Skeletal muscle satellite cell (primary cell): ENCODE measurements around the gene SEC22A.

ENCODE experiments used
- H3K27me3 ChIP-seq: 2 replicates; pipeline ENCODE4 v1.7.0; 2013; ENCODE audit warnings: low read length; ENCODE audit not compliant: control insufficient read depth, insufficient read depth
- H3K36me3 ChIP-seq: 2 replicates; pipeline ENCODE4 v1.7.0; 2013; ENCODE audit warnings: mild to moderate bottlenecking, control low read depth, low read length; ENCODE audit not compliant: insufficient read depth
- H3K4me1 ChIP-seq: 2 replicates; pipeline ENCODE4 v1.7.0; 2013; ENCODE audit warnings: low read length; ENCODE audit not compliant: control insufficient read depth, insufficient read depth
- H3K4me2 ChIP-seq: 2 replicates; pipeline ENCODE4 v1.7.0; 2013; ENCODE audit warnings: mild to moderate bottlenecking, low read length
- H3K4me3 ChIP-seq: 2 replicates; pipeline ENCODE4 v1.7.0; 2013; ENCODE audit warnings: low read length
- H3K9ac ChIP-seq: 2 replicates; pipeline ENCODE4 v1.7.0; 2013; ENCODE audit warnings: mild to moderate bottlenecking, low read depth, low read length, moderate library complexity
- H3K9me3 ChIP-seq: replicated peaks from 2 replicates; pipeline ENCODE4 v1.7.0; 2013; ENCODE audit warnings: mild to moderate bottlenecking, control low read depth, low read length

The SEC22A gene

DNA sequence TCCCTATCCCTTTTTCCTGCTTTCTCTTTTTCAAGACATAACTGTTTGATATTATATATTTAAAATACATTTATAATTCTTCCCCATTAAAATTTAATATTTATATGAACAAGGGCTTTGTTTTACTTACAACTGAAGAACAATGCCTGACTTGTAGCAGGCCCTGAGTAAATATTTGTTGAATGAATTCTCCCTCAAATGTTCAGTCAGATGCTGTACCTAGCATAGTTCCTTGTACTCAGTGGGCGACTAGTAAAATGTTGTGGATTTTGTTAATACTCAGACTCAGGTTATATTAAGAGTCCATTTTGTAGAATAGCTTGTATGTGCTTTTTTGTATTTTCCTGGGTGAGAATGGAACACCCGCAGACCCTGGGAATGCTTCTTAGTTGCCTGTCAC is 69.1 kb downstream of the SEC22A start:
- Histone ChIP-seq H3K9me3 (no peaks in the 10 kb centered on the region), H3K4me3 (no peak overlapping the region), H3K9ac (no peak overlapping the region), H3K4me2 (no peak overlapping the region), H3K4me1 (peaks cover 21% of the 10 kb centered on the region), H3K27me3 (no peaks in the 10 kb centered on the region), H3K36me3 (peaks cover 3% of the 10 kb centered on the region)

DNA sequence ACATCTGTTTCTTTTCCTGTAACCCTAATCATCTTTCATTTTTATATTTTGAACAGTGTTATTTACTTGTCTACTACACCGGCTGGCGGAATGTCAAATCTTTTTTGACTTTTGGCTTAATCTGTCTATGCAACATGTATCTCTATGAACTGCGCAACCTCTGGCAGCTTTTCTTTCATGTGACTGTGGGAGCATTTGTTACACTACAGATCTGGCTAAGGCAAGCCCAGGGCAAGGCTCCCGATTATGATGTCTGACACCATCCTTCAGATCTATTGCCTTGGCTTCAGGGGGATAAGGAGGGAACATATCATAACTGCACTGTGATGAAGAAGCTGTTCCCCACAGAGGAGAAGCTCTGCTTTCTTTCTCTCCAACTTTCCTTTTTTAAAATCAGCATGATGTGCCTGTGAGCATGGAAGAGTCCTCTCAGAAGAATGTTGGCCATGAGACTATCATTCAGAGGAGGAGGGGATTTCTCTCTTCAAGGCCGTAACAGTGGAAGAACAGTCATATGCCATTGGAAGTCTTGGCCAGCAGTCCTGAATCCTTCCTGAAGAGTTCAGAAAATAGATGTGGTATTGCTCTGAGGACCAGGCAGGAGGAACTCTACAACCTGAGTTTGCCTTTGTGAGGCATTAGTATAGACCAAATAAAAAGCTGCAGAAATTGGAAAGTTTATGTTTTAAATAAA is 69.9 kb downstream of the SEC22A start:
- Histone ChIP-seq H3K4me3 (no peak overlapping the region), H3K4me1 (peaks cover 21% of the 10 kb centered on the region), H3K4me2 (no peak overlapping the region), H3K36me3 (peaks cover 3% of the 10 kb centered on the region), H3K9me3 (no peaks in the 10 kb centered on the region), H3K27me3 (no peaks in the 10 kb centered on the region), H3K9ac (no peak overlapping the region)

GRCh38 chr3:123272547-123272946 is 70.8 kb downstream of the SEC22A start:
- no peak overlapping the region for H3K4me2 ChIP-seq
- no peaks in the 10 kb centered on the region for H3K9me3 ChIP-seq
- peaks cover 21% of the 10 kb centered on the region for H3K4me1 ChIP-seq
- H3K4me3 ChIP-seq, result no peak overlapping the region
- peak overlapping the region; percentile 24 for H3K9ac ChIP-seq
- peaks cover 3% of the 10 kb centered on the region for H3K36me3 ChIP-seq
- no peaks in the 10 kb centered on the region for H3K27me3 ChIP-seq

DNA sequence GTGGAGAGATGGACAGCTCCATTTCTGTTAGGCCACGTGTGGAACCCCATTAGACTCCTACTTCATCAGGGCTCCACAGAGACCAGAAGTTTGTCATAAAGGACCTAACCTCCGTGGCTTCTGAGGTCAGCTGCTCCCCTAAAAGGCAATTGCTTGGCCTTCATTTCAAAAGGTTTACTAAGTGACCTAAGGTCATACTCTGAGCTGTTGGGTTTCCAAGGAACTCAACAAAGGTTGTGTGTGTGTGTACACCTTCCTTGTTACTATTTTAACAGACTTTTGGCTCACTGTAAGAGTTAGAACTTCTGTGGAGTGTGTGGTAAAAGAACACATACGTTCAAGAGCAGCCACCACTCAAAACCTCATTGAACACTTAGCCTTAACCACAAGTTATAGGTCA is 73.9 kb downstream of the SEC22A start:
- no peaks in the 10 kb centered on the region for H3K27me3 ChIP-seq
- H3K9me3 ChIP-seq, result no peaks in the 10 kb centered on the region
- no peak overlapping the region for H3K9ac ChIP-seq
- no peak overlapping the region for H3K4me3 ChIP-seq
- no peak overlapping the region for H3K4me2 ChIP-seq
- peaks cover 21% of the 10 kb centered on the region for H3K4me1 ChIP-seq
- peaks cover 3% of the 10 kb centered on the region for H3K36me3 ChIP-seq

DNA sequence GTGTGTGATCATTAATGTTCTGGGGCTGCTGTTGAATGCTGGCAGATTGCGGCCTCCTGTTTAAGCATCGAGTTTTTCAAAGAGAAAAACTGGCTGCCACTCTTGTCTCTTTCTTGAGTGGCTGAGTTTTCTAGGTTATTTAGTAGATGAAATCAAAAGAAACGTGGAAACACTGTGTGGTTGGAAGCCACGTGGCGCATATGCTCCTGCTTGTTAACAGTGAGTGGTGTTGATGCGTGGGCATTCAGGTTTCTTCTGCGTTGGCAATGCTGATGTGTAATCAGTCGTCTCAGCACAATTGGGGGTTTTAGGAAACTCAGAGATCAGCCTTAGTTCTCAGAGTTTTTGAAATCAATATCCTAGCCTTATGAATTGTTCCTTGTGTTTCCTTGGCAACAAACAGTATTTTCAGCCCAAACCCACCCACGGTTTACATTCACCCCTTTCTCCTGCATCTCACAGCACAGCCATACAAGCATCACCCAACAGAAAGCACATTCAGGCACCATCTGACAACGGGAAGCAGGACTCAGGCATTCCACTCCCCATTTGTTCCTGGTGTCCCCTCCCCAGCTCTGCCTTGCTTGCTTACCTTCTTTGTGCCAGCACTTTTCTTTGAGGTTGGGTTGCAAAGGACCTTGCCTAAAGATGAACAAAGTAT is 74.7 kb downstream of the SEC22A start:
- Histone ChIP-seq H3K4me3 (no peak overlapping the region), H3K9ac (no peak overlapping the region)

GRCh38 chr3:123277106-123277505 is 75.4 kb downstream of the SEC22A start:
- no peaks in the 10 kb centered on the region for H3K36me3 ChIP-seq
- H3K9ac ChIP-seq, result no peak overlapping the region
- H3K9me3 ChIP-seq, result no peaks in the 10 kb centered on the region
- H3K4me3 ChIP-seq, result no peak overlapping the region
- no peaks in the 10 kb centered on the region for H3K27me3 ChIP-seq
- no peak overlapping the region for H3K4me2 ChIP-seq
- peaks cover 19% of the 10 kb centered on the region for H3K4me1 ChIP-seq

More for the DNA sequence above, 74.7 kb downstream of the SEC22A start:
- Histone ChIP-seq H3K9me3 (no peaks in the 10 kb centered on the region), H3K4me1 (peaks cover 21% of the 10 kb centered on the region), H3K4me2 (no peak overlapping the region), H3K36me3 (peaks cover 3% of the 10 kb centered on the region), H3K27me3 (no peaks in the 10 kb centered on the region)

DNA sequence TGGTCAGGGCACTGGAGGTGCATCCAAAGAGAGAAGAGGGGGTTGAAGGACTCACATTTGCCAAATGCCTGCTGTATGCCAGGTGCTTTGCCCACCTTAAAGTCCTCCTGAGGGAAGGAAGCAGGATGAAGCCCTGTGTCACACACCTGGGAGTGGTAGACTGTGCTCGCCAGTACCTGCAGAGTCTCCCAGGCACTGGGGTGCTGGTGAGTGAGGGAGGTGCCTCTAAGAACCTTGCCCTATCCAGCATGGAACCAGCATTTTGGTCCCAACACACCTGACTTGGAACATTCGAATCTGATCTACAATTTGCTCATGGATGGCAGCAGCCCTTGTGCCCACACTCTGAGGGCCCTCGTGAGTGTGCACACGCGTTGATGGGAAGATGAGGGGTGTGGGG is 76.7 kb downstream of the SEC22A start:
- Histone ChIP-seq H3K4me3 (no peak overlapping the region), H3K27me3 (no peaks in the 10 kb centered on the region), H3K9me3 (no peaks in the 10 kb centered on the region), H3K4me1 (peaks cover 5% of the 10 kb centered on the region), H3K9ac (no peak overlapping the region), H3K4me2 (no peak overlapping the region), H3K36me3 (no peaks in the 10 kb centered on the region)

DNA sequence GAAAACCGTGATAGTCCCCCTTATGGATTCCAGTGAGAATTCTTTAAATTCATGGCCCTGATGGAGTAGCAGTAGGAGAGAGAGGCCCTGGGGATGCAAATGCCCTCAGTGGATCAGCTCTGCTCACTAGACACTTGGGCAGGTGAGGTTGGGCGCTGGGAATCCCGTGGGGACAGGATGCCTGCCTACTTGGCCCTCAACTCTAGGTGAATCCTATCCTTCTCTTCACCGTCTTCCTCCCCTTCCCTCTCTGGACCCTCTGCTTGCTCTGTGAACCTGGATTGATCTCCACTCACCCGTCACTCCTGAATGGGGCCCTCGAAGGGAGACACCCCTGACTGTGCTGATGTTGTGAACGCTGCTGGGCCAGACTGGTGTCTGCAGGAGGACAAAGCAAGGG is 77.4 kb downstream of the SEC22A start:
- H3K9ac ChIP-seq, result no peak overlapping the region
- H3K27me3 ChIP-seq, result no peaks in the 10 kb centered on the region
- no peaks in the 10 kb centered on the region for H3K4me1 ChIP-seq
- no peaks in the 10 kb centered on the region for H3K9me3 ChIP-seq
- H3K4me3 ChIP-seq, result no peak overlapping the region
- H3K36me3 ChIP-seq, result no peaks in the 10 kb centered on the region
- no peak overlapping the region for H3K4me2 ChIP-seq

DNA sequence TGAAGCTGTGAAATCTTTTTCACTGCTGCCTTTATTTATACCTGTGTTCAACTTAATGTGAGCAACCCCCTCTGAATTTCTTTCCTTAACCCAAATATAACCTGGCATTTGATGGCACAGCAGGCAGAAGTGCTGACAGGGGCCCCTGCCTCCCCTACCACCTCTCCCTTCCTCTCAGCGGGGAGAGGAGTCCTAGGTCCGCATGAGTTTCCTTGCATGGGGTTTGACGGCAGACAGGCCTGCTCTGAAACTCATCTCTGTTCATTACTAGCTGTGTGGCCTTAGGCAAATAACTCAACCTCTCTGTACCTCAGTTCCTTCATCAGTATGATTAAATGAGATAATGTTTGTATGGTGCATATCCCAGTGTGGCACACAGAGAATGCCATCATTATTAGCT is 79.7 kb downstream of the SEC22A start:
- Histone ChIP-seq H3K4me1 (no peaks in the 10 kb centered on the region), H3K36me3 (no peaks in the 10 kb centered on the region), H3K9ac (no peak overlapping the region), H3K9me3 (no peaks in the 10 kb centered on the region), H3K27me3 (no peaks in the 10 kb centered on the region), H3K4me3 (no peak overlapping the region), H3K4me2 (no peak overlapping the region)

GRCh38 chr3:123281929-123282328 is 80.2 kb downstream of the SEC22A start:
- Histone ChIP-seq H3K36me3 (no peaks in the 10 kb centered on the region), H3K4me2 (no peak overlapping the region), H3K4me3 (no peak overlapping the region), H3K4me1 (no peaks in the 10 kb centered on the region), H3K9ac (no peak overlapping the region), H3K27me3 (no peaks in the 10 kb centered on the region), H3K9me3 (no peaks in the 10 kb centered on the region)

- Histone ChIP-seq H3K4me2 (no peak overlapping the region), H3K27me3 (no peaks in the 10 kb centered on the region), H3K36me3 (no peaks in the 10 kb centered on the region), H3K9ac (no peak overlapping the region), H3K9me3 (no peaks in the 10 kb centered on the region), H3K4me1 (no peaks in the 10 kb centered on the region), H3K4me3 (no peak overlapping the region)
Observed at GRCh38 chr3:123282461-123282860, 80.7 kb downstream of the SEC22A start.

DNA sequence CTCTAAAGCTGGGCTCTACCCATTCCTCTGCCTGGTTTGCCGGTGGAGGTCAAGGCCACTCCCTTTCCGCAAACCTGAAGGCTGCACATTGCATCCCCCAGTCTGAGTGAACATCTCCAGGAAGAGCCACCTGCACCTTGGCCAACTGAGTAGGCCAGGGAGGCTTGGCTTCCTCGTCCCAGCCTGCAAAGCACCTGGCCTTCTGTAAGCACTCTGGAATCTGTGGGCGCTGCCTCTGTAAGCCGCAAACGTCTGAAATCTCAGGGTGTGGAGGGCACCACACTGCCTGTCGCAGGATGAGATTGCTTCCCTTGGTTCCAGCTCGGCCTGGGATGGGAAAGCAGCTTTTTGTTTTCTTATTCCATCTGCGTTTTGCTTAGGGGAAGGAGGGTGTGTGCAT is 81.3 kb downstream of the SEC22A start:
- H3K9me3 ChIP-seq, result no peaks in the 10 kb centered on the region
- H3K27me3 ChIP-seq, result no peaks in the 10 kb centered on the region
- H3K36me3 ChIP-seq, result no peaks in the 10 kb centered on the region
- no peak overlapping the region for H3K4me2 ChIP-seq
- H3K4me3 ChIP-seq, result no peak overlapping the region
- H3K9ac ChIP-seq, result no peak overlapping the region
- H3K4me1 ChIP-seq, result no peaks in the 10 kb centered on the region
